A549 (cell line): ENCODE measurements around the gene LDLRAD4. TPM values are rescaled to one million over a fixed set of nuclear protein-coding genes. Genes with fewer than 3 reads are reported as not detected.

Experiments used
- ATAC-seq, 2 experiments: fragments of 200-7000 bp in 1 of 2; fragments of >200 bp in 1 of 2; cut with Nextera tagmentation in 1 of 2; cut with Tn5 transposase in 1 of 2; 3 replicates each; pipeline versions ENCODE4 v1.8.0 to v1.9.1; 2018 to 2020; ENCODE audit warnings: mild to moderate bottlenecking in 1 of 2, moderate library complexity in 1 of 2
- CTCF ChIA-PET: fragments of 300-600 bp; sonication (Branson Sonifier 250); formaldehyde crosslinking; extraction: SDS; loops from one replicate; lab custom pipeline; 2021; ENCODE audit warnings: antibody characterized with exemption, inconsistent platforms; lab: Yijun Ruan, JAX
- POLR2A ChIA-PET: fragments of 350-600 bp; formaldehyde crosslinking; extraction: SDS; loops from one replicate; lab custom pipeline; 2021; ENCODE audit warnings: antibody characterized with exemption, inconsistent platforms; lab: Yijun Ruan, JAX
- DNase-seq, 2 experiments: peaks; one replicate each; pipeline versions ENCODE4 v3.0.0 to v3.0.0-alpha.2; 2011 to 2016; ENCODE audit warnings: low read depth in 1 of 2, low spot score in 1 of 2
- FAIRE-seq: peaks from 2 replicates; lab custom pipeline; 2011; peaks lifted over from hg19 to GRCh38; lab: Jason Lieb, UNC
- H3K27ac ChIP-seq, 2 experiments: fragments of >200 bp; sonication (Bioruptor Twin); formaldehyde crosslinking; 3 replicates each; pipeline ENCODE4 v1.5.1; 2016 to 2017
- H3K4me1 ChIP-seq: fragments of >200 bp; sonication (Bioruptor Twin); formaldehyde crosslinking; 3 replicates; pipeline ENCODE4 v1.6.1; 2016
- H3K4me2 ChIP-seq: fragments of >200 bp; sonication (Bioruptor Twin); formaldehyde crosslinking; 3 replicates; pipeline ENCODE4 v1.6.1; 2016
- H3K4me3 ChIP-seq: fragments of >200 bp; sonication (Bioruptor Twin); formaldehyde crosslinking; 3 replicates; pipeline ENCODE4 v1.5.1; 2016
- H3K9me3 ChIP-seq: fragments of >200 bp; sonication (Bioruptor Twin); formaldehyde crosslinking; 3 replicates; pipeline ENCODE4 v1.6.1; 2016
- BHLHE40 ChIP-seq: IDR thresholded peaks from 2 replicates; pipeline ENCODE4 v1.6.1; 2012; ENCODE audit warnings: low read depth, low read length, inconsistent platforms
- CHD4 ChIP-seq: fragments of 200-600 bp; sonication (generic); IDR thresholded peaks from 2 replicates; pipeline ENCODE4 v1.6.1; 2016; ENCODE audit warnings: antibody characterized with exemption, mild to moderate bottlenecking, borderline replicate concordance
- EP300 ChIP-seq, 2 experiments: fragments of >200 bp; sonication (Bioruptor Twin); formaldehyde crosslinking; IDR thresholded peaks; 2 replicates in 1 of 2; 3 replicates in 1 of 2; pipeline ENCODE4 v1.6.1; 2016 to 2017
- FOXS1 ChIP-seq: fragments of 250-450 bp; sonication (Bioruptor Pico); IDR thresholded peaks from 2 replicates; pipeline ENCODE4 v1.5.0; 2020; ENCODE audit warnings: mild to moderate bottlenecking, moderate library complexity
- HEYL ChIP-seq: fragments of 250-450 bp; sonication (Bioruptor Pico); IDR thresholded peaks from 2 replicates; pipeline ENCODE4 v1.8.0; 2021; ENCODE audit warnings: mild to moderate bottlenecking, moderate library complexity
- MAZ ChIP-seq: fragments of 150-350 bp; IDR thresholded peaks from 2 replicates; pipeline ENCODE4 v1.6.1; 2014; ENCODE audit warnings: antibody characterized with exemption, low read depth, low read length, borderline replicate concordance
- NPAS2 ChIP-seq: fragments of 250-450 bp; sonication (Bioruptor Pico); IDR thresholded peaks from 2 replicates; pipeline ENCODE4 v1.8.0; 2022; ENCODE audit warnings: mild to moderate bottlenecking, moderate library complexity, borderline replicate concordance
- RARB ChIP-seq: fragments of 250-450 bp; sonication (Bioruptor Pico); IDR thresholded peaks from 2 replicates; pipeline ENCODE4 v1.8.0; 2021; ENCODE audit warnings: mild to moderate bottlenecking, moderate library complexity
- SMC3 ChIP-seq: fragments of >200 bp; sonication (Bioruptor Twin); formaldehyde crosslinking; IDR thresholded peaks from 3 replicates; pipeline ENCODE4 v1.6.1; 2018; ENCODE audit warnings: inconsistent platforms
- TP53 ChIP-seq: fragments of 250-450 bp; sonication (Bioruptor Pico); IDR thresholded peaks from 2 replicates; pipeline ENCODE4 v1.5.0; 2021; ENCODE audit warnings: mild to moderate bottlenecking, moderate library complexity
- WGBS: methylation state at CpG from one replicate; pipeline ENCODE4 v1.1.6; 2017; ENCODE audit errors: missing lambda C conversion rate; 5-methylcytosine and 5-hydroxymethylcytosine counted together
- polyA plus RNA-seq, 4 experiments: library from polyadenylated mRNA; depleted of rRNA in 3 of 4; stranded (reverse); fragments of >200 nt; fragmentation: RNase III in 1 of 4; extraction: RNeasy Plus Mini Kit Qiagen cat#74134 plus additional on column Dnase treatment in 1 of 4; gene quantifications; 2 replicates in 3 of 4; 3 replicates in 1 of 4; pipeline ENCODE4 v1.2.3, GENCODE V29; 2011 to 2017
- TF ChIP-seq, protein P1 (sequence below): fragments of 250-450 bp; sonication (Bioruptor Pico); IDR thresholded peaks from 2 replicates; pipeline ENCODE4 v1.5.0; 2021; ENCODE audit warnings: mild to moderate bottlenecking, moderate library complexity, borderline replicate concordance
- TF ChIP-seq, protein P2 (sequence below): fragments of 250-450 bp; sonication (Bioruptor Pico); IDR thresholded peaks from 2 replicates; pipeline ENCODE4 v1.5.0; 2020; ENCODE audit warnings: low read depth, mild to moderate bottlenecking, moderate library complexity
- TF ChIP-seq, protein P3 (sequence below): fragments of 450-650 bp; IDR thresholded peaks from 2 replicates; pipeline ENCODE4 v1.6.1; 2014; ENCODE audit warnings: antibody characterized with exemption
- TF ChIP-seq, protein P4 (sequence below): IDR thresholded peaks from 2 replicates; pipeline ENCODE4 v1.6.1; 2012

Gene LDLRAD4
- polyA plus RNA-seq, 2 of the 4 experiments (the other 2 are of a cell fraction): 5.2 to 7.6 TPM

DNA sequence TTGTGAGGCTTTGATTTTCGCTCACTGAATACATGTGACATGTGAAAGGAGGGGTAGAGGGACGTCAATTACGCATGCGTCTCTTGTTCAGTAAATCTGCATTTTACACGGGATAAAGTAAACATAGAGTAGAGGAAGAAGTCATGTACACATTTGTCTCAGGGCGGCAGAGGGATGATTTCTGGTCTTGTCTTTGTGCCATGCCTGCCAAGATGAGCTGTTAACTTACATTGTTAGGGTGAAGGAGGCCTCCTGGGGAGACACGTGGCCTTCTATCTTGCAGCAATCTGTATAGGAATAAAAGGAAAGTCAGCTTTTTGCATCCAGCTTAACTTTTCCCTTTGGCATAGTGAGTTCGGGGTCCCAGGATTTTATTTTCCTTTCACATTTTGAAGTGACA lies 106.3 kb downstream of the LDLRAD4 start (continued):
- TF ChIP-seq, protein P1, sequence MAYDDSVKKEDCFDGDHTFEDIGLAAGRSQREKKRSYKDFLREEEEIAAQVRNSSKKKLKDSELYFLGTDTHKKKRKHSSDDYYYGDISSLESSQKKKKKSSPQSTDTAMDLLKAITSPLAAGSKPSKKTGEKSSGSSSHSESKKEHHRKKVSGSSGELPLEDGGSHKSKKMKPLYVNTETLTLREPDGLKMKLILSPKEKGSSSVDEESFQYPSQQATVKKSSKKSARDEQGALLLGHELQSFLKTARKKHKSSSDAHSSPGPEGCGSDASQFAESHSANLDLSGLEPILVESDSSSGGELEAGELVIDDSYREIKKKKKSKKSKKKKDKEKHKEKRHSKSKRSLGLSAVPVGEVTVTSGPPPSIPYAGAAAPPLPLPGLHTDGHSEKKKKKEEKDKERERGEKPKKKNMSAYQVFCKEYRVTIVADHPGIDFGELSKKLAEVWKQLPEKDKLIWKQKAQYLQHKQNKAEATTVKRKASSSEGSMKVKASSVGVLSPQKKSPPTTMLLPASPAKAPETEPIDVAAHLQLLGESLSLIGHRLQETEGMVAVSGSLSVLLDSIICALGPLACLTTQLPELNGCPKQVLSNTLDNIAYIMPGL (CRISPR knock-in tag): no peak
- TF ChIP-seq NPAS2: no peak

DNA sequence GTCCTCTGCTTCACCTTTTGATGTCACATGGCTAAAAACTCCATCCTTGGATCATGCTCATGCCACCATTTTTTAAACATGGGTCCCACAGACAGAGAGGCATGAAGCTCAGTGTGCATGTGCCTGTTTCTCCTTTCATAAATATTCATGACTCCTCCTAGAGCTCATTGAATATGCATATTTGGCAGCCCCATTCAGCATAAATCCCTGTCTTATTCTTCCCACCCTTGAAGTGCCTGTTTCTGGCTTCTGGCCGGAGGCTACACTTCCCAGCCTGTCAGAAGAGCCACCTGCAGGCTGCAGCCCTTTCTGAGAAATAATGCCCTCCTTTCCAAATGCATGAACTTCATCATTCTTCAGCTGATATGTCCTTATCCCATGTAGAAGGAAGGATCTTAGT lies 109.7 kb downstream of the LDLRAD4 start:
- no peak overlapping the region for H3K4me2 ChIP-seq
- FAIRE-seq: no peak
- TF ChIP-seq CHD4 (no peak), MAZ (no peak), BHLHE40 (no peak), NPAS2 (no peak), TP53 (CRISPR knock-in tag) (no peak), FOXS1 (CRISPR knock-in tag) (no peak), EP300 (IDR thresholded peaks at IDR 0.05) (no peak), HEYL (no peak)
- TF ChIP-seq, protein P2, sequence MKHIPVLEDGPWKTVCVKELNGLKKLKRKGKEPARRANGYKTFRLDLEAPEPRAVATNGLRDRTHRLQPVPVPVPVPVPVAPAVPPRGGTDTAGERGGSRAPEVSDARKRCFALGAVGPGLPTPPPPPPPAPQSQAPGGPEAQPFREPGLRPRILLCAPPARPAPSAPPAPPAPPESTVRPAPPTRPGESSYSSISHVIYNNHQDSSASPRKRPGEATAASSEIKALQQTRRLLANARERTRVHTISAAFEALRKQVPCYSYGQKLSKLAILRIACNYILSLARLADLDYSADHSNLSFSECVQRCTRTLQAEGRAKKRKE (CRISPR knock-in tag): no peak
- TF ChIP-seq, protein P3, sequence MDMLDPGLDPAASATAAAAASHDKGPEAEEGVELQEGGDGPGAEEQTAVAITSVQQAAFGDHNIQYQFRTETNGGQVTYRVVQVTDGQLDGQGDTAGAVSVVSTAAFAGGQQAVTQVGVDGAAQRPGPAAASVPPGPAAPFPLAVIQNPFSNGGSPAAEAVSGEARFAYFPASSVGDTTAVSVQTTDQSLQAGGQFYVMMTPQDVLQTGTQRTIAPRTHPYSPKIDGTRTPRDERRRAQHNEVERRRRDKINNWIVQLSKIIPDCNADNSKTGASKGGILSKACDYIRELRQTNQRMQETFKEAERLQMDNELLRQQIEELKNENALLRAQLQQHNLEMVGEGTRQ: no peak
- TF ChIP-seq, protein P4, sequence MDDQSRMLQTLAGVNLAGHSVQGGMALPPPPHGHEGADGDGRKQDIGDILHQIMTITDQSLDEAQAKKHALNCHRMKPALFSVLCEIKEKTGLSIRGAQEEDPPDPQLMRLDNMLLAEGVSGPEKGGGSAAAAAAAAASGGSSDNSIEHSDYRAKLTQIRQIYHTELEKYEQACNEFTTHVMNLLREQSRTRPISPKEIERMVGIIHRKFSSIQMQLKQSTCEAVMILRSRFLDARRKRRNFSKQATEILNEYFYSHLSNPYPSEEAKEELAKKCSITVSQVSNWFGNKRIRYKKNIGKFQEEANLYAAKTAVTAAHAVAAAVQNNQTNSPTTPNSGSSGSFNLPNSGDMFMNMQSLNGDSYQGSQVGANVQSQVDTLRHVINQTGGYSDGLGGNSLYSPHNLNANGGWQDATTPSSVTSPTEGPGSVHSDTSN: no peak
- no peaks in the 10 kb centered on the region for H3K4me1 ChIP-seq
- ChIA-PET POLR2A (no interaction called here), CTCF (interaction anchor here (0.6 kb wide), 1 partner anchor 493 kb away, joined by 3 read pairs; no protein-coding TSS in a partner anchor)
- DNase-seq: no peak
- no peak overlapping the region for H3K4me3 ChIP-seq
- no peaks in the 10 kb centered on the region for H3K9me3 ChIP-seq
- no peak overlapping the region for H3K27ac ChIP-seq
- 36% methylated on average over 1 of the region's 1 CpG for WGBS
- no peak for ATAC-seq

DNA sequence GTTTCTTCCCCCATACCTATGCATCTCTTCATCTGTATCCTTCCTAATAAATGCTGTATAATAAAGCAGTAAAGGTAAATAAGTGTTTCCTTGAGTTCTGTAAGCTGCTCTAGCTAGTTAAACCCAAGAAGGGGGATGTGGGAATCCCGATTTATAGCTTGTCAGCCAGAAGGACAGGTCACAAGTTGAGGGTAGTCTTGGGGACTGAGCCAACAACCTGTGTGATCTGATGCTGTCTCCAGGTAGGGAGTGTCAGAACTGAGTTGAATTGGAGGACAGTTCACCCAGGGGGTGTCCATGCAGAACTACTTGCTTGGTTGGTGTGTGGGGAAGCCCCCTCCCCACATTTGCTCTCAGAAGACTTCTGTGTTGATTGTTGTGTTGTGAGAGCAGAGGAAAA lies 112.4 kb downstream of the LDLRAD4 start:
- WGBS: 10% methylated on average over 1 of the region's 1 CpG

DNA sequence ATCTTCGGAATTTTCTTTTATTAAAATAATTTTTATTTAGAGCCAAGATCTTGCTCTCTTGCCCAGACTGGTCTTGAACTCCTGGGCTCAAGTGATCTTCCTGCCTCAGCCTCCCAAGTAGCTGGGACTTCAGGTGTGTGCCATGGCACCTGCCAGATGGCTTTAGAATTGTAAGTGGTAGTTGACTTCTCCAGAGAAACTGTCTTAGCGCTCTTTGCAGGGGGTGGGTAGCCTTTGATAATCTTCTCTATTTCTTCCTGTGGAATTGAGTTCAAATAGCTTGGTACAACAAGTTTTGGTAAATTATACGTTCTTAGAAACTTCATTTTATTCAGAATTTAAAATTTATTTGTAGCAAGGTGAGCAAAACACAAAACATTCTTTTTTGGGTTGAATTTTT lies 113.3 kb downstream of the LDLRAD4 start:
- DNase-seq (no peak), ATAC-seq (no peak), FAIRE-seq (no peak)
- Histone ChIP-seq H3K27ac (no peak overlapping the region), H3K9me3 (no peaks in the 10 kb centered on the region), H3K4me1 (no peaks in the 10 kb centered on the region), H3K4me2 (no peak overlapping the region), H3K4me3 (no peak overlapping the region)
- no peak for TF ChIP-seq RARB (CRISPR knock-in tag)
- TF ChIP-seq FOXS1 (CRISPR knock-in tag): no peak
- WGBS: 34% methylated on average over 3 of the region's 3 CpGs
- ChIA-PET POLR2A (no interaction called here), CTCF (no interaction called here)

More for the DNA sequence above, 112.4 kb downstream of the LDLRAD4 start:
- no peak for TF ChIP-seq SMC3
- Histone ChIP-seq H3K27ac (no peak overlapping the region), H3K9me3 (no peaks in the 10 kb centered on the region), H3K4me1 (no peaks in the 10 kb centered on the region), H3K4me2 (no peak overlapping the region), H3K4me3 (no peak overlapping the region)
- POLR2A ChIA-PET: no interaction called here
- DNase-seq (no peak), ATAC-seq (no peak), FAIRE-seq (no peak)
- CTCF ChIA-PET: no interaction called here
